Lower leg skin (tissue), 4 donors: ENCODE data around the gene IFT57. TPM values are rescaled to one million over a fixed set of nuclear protein-coding genes. Genes with fewer than 3 reads are reported as not detected.
"Not testable (repeated sequence)": the region's sequence is repeated elsewhere in the genome, so short reads cannot be mapped to it uniquely, and the experiment has no call there.

ENCODE experiments used
- DNase-seq, 2 donors: peaks; one replicate each; pipeline ENCODE4 v3.0.0-alpha.2; 2019; ENCODE audit warnings: low spot score in 2 of 2
- H3K4me3 ChIP-seq: fragments of 200-600 bp; sonication (generic); 2 replicates; pipeline ENCODE4 v1.5.1; 2017; ENCODE audit warnings: mild to moderate bottlenecking, low read depth; ENCODE audit not compliant: poor library complexity, severe bottlenecking
- POLR2A ChIP-seq, 2 donors: fragments of 450-650 bp; IDR thresholded peaks; one replicate each; pipeline ENCODE4 v1.6.1; 2016 to 2017; ENCODE audit warnings: antibody characterized with exemption in 2 of 2, mild to moderate bottlenecking in 1 of 2, moderate library complexity in 1 of 2
- WGBS, 2 donors: methylation state at CpG; one replicate each; pipeline ENCODE4 v1.1.5; 2018; 5-methylcytosine and 5-hydroxymethylcytosine counted together
- intact Hi-C: fragments of 100-400 bp; cut with DNase I; formaldehyde crosslinking; loops from one replicate; pipeline ENCODE4 v1.15.0; 2023; ENCODE audit warnings: low total_unique reads
- total RNA-seq, 4 donors: library from RNA; depleted of rRNA; stranded (reverse); fragments of >200 nt; gene quantifications; one replicate each; pipeline ENCODE4 v1.1.0, GENCODE V29; 2016
- TF ChIP-seq, protein P1 (sequence below), 3 donors: fragments of 450-650 bp; IDR thresholded peaks; one replicate each; pipeline ENCODE4 v1.5.1; 2016; ENCODE audit warnings: antibody characterized with exemption in 3 of 3, mild to moderate bottlenecking in 3 of 3, moderate library complexity in 2 of 3

IFT57 gene, protein sequence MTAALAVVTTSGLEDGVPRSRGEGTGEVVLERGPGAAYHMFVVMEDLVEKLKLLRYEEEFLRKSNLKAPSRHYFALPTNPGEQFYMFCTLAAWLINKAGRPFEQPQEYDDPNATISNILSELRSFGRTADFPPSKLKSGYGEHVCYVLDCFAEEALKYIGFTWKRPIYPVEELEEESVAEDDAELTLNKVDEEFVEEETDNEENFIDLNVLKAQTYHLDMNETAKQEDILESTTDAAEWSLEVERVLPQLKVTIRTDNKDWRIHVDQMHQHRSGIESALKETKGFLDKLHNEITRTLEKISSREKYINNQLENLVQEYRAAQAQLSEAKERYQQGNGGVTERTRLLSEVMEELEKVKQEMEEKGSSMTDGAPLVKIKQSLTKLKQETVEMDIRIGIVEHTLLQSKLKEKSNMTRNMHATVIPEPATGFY
- 10 to 100 TPM; 22.4 to 35.8 (median 28.1) TPM for total RNA-seq

DNA sequence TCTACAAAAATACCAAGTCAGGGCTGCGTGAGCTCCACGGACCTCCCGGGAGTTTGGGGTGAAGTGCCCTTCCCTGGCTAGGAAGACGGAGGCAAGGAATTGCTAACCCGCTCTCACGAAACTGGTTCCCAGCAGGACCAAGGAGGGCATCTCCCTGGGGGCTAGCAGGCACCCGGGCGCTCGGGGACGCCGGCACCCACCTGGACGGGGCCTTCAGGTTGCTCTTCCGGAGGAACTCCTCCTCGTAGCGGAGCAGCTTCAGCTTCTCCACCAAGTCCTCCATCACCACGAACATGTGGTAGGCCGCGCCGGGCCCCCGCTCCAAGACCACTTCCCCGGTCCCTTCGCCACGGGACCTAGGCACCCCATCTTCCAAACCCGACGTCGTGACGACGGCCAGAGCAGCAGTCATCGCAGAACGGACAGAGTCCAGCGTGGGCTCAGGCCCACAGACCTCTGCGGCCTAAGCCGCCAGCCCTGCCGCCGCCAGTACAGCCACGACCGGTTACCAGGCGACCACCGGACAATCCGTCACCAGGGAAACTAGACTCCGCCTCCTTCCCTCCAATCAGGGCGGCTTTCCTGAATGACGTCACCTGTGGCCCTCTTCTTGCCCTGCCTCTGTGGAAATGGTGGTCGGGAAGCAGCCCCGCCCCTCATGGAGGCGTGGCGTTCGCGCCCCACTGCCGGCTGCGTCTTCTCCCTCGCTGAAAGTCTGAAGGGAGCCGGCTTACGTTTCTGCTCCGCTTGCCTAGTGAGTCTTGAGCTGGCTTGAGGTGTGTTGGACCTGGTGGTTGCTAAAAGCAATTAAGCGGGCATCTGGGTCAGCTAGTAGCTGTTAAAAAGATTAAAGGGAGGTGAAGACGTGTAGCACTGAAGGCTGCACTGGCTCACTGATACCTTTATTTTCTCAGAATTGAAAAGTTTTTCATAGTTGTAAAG, at the start of gene IFT57:
IFT57 (minus strand) TSS at position 514 of the 942 bp plus-strand sequence; CDS start at position 412, 102 bp downstream.
- DNase-seq, result peak; percentile 98 to 100
- TF ChIP-seq POLR2A (IDR thresholded peaks at IDR 0.05), result no peak
- TF ChIP-seq, protein P1, sequence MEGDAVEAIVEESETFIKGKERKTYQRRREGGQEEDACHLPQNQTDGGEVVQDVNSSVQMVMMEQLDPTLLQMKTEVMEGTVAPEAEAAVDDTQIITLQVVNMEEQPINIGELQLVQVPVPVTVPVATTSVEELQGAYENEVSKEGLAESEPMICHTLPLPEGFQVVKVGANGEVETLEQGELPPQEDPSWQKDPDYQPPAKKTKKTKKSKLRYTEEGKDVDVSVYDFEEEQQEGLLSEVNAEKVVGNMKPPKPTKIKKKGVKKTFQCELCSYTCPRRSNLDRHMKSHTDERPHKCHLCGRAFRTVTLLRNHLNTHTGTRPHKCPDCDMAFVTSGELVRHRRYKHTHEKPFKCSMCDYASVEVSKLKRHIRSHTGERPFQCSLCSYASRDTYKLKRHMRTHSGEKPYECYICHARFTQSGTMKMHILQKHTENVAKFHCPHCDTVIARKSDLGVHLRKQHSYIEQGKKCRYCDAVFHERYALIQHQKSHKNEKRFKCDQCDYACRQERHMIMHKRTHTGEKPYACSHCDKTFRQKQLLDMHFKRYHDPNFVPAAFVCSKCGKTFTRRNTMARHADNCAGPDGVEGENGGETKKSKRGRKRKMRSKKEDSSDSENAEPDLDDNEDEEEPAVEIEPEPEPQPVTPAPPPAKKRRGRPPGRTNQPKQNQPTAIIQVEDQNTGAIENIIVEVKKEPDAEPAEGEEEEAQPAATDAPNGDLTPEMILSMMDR (IDR thresholded peaks at IDR 0.05), result no peak
- intact Hi-C loops, result no loop called here
- 0% methylated on average over 45 to 56 of the region's 57 CpGs for WGBS, 2 donors
- peak within 1 kb of the TSS; percentile 56 for H3K4me3 ChIP-seq

DNA sequence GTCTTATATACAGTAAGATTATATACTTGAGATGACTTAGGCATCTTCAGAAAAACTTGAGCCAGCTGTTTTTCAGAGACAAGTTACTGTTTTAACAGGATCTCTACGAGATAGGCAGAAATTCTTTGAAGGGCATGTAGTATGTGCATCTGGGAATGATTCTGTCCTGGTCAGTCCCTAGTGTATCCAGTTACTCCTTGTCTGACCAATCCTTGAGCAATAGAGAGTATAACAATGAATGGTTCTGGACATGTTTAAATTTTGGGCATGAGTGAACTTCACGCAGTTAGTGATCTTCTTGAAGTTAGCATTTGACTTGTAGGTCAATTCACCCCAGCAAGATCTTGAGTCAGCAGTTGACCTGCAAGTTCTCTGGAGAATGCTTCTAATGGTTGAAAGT, 49.4 kb upstream of the IFT57 start:
- DNase-seq, result no peak
- intact Hi-C loops, result no loop called here
- TF ChIP-seq POLR2A (IDR thresholded peaks at IDR 0.05), result no peak
- TF ChIP-seq, protein P1 (IDR thresholded peaks at IDR 0.05), result no peak
- WGBS, 2 donors, result 33 to 41% methylated on average over 2 of the region's 2 CpGs
- H3K4me3 ChIP-seq, result no peak overlapping the region

DNA sequence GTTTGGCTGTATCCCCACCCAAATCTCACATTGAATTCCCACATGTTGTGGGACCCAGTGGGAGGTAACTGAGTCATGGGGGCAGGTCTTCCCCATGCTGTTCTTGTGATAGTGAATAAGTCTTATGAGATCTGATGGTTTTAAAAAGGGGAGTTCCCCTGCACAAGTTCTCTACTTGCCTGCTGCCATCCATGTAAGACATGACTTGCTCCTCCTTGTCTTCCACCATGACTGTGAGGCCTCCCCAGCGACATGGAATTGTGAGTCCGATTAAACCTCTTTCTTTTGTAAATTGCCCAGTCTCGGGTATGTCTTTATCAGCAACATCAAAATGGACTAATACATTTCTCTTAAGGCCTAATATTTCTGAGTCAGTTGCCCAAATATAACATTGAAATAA, 46.0 kb upstream of the IFT57 start:
- DNase-seq, H3K4me3 ChIP-seq, intact Hi-C loops: not testable (repeated sequence)
- WGBS, 2 donors, result 98% methylated on average over 3 of the region's 3 CpGs

DNA sequence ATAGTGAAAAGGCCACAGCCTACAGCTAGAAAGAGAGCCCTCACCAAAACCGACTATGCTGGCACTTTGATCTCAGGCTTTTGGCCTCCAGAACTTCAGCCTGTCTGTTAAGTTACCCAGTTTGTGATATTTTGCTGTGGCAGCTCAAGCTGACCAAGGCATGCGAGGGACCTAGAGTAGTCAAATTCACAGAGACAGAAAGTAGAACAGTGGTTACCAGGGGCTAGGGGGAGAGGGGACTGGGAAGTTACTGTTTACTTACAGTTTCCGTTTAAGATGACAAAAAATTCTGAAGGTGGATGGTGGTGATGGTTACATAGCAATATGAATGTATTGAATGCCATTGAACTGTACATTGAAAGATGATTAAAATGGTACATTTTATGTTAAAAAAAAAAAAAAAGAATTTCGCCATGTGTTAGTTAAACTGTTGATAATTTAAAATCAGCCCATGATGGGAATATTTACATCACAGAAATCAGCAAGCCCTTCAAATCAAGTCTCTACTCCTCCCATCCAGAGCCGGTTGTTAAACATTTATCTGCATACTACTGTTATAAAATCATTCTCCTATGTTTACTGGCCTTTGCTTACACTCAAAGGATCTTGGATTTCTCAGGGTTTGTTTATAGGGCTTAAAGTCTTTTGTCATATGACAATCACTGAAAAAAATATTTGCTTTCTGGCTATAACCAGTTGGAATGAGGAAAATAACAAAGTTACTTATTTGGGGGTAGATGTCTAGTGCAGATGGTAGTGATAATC, 42.5 kb upstream of the IFT57 start:
- DNase-seq, intact Hi-C loops, H3K4me3 ChIP-seq: not testable (repeated sequence)
- 85% methylated on average over 5 of the region's 5 CpGs for WGBS, 2 donors

DNA sequence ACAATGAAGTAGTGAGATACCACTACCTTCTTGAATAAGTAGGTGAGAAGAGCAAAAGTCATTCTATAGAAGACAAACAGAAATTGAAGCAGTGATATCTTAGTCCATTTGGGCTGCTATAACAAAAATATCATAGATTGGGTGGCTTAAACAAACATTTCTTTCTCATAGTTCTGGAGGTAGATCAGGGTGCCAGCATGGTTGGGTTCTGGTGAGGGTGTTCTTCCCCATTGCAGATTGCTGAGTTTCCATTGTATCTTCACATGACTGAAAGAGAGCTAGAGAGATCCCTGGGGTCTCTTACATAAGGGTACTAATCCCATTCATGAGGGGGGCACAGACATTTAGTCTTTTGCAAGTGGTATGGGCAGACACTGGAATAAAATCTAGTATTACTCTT, 32.9 kb upstream of the IFT57 start:
- TF ChIP-seq, protein P1 (IDR thresholded peaks at IDR 0.05), result no peak
- no peak for TF ChIP-seq POLR2A (IDR thresholded peaks at IDR 0.05)
- H3K4me3 ChIP-seq, result no peak overlapping the region
- DNase-seq, result no peak
- intact Hi-C loops, result no loop called here

DNA sequence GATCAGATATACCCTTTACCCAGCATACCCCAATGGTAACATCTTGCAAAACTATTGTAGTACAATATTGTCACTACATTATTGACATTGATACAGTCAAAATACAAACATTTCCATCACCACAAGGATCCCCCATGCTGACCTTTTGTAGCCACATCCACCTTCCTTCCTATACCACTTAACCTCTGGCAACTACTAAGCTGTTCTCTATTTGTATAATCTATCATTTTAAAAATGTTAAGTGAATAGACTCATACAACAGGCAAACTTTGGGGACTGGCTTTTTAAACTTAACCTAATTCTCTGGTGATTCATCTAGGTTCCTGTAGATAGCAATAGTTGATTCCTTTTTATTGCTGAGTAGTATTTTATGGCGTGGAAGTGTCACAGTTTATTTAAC, 29.6 kb upstream of the IFT57 start:
- TF ChIP-seq, protein P1 (IDR thresholded peaks at IDR 0.05), result no peak
- TF ChIP-seq POLR2A (IDR thresholded peaks at IDR 0.05), result no peak
- no peak overlapping the region for H3K4me3 ChIP-seq
- intact Hi-C loops, result no loop called here
- 79 to 92% methylated on average over 1 of the region's 1 CpG for WGBS, 2 donors
- no peak for DNase-seq
